RPMI8226 (cell line): ENCODE measurements around the gene RPL5.
"Not testable (repeated sequence)": the region's sequence is repeated elsewhere in the genome, so short reads cannot be mapped to it uniquely, and the experiment has no call there.

ENCODE experiments used
- DNase-seq: peaks from one replicate; pipeline ENCODE4 v3.0.0-alpha.2; 2015

Gene RPL5

DNA sequence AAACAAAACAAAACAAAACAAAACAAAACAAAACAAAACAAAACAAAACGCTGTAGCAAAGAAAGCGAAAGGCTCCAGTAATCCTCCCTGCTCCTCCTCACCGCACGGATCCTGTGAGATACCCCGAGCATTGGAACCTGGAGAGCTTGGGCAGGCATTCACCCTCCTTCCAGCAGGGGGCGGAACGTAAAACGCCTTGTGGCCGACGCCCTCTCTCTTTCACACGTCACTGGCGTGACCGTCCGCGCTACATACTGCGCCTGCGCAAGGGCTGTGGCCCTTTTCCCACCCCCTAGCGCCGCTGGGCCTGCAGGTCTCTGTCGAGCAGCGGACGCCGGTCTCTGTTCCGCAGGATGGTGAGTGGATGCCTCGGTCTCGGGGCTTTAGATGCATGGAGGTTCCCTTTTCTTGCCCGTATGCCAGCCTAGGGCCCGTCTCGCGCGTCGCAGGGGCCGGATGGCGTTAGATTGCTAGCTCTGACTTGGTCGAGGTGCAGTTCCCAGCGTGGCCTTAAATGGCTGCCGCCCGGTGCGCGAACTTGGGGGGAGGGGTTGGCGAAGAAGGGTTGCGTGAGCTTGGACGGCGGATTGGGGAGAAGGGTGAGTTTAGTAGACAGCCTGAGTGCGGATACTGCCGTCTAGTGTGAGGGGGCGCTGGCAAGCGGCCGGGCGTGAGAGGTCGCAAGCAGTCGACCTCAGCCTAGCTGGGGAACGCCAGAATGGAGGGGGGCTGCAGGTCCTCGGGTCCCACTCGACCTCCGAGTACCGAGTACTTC, at the start of gene RPL5:
Gene RPL5, plus strand, starts transcription at position 279 of the 775 bp plus-strand sequence. Its CDS starts 75 bp downstream, at position 354.
- peak; percentile 96 for DNase-seq

DNA sequence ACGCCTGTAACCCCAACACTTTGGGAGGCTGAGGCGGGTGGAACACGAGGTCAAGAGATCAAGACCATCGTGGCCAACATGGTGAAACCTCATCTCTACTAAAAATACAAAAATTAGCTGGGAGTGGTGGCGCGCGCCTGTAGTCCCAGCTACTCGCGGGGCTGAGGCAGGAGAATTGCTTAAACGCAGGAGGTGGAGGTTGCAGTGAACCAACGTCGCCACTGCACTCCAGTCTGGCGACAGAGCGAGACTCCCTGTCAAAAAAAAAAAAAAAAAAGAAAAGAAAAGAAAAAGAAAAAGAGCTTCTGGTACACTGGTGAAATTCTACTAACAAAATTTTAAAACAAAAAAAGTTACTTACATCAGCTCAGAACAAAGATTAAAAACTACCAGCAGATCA, 48.3 kb upstream of the RPL5 start:
- DNase-seq = not testable (repeated sequence)

DNA sequence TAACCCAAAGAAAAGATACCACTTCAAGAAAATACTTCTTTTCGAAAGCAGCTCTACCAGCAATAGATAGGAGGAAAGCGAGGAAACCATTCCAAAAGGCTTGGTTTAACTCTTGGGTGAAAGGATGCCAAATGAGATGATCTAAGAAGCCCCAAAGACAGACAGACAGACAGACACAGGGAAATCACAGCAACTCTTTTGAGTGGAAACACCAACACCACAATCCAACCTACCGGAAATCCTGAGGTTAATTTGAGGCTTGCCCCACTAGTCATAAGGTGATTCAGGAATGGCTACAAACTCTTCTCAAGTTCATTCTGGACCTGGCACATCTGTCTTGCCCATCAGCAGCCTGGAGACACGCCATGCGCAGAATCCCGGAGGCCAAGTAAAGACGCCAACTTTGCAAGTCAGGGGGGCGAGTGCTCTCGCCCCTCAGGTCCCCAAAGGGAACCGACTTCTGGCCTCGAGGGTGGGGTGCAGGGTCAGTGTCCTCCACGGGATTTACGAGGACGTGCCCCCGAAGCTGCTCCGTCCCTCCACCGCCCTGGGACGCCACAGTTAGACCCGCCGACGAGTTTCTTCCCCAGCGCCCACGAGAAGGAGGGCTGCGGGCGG, 47.7 kb upstream of the RPL5 start:
- peak; percentile 40 for DNase-seq

DNA sequence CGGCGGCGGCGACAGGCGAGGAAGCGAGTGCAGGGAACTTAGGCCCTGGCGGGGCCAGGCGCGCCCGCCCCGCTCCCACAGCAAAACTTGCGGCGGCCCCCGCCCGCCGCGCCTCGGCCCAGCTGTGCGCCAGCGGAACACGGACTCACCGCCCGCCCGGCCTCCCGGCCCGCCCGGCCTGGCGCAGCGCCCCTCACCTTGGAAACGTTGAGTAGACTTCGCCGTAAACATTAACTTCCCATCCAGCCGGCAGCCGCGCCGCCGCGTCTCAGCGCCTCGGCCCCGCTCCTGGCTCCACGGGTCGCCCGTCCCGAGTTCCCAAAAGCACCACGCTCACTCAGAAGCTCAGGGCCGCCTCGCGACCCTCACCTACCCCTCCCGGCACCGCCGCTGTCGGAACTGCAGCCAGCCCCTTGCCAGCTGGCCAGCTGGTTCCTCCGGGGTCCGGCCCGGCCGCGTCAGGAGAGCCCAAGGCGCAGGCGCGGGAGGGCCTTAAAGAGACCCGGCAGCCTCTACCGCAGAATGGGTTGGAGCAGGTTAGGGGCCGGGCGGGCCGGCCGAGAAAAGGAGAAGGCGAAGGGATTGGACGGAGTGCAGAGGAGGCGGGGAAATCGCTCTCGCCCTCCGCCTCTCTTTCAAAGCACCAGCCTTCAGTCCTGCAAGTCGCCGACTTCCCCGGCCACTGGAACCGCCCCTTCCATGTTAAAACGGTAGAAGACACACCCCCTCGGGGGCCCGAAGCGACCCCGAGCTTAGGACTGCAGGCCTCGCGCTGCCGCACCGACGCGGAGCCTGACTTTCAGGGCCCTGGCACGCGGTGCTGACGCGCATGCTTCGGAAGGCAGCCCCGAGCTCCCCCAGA, 47.0 kb upstream of the RPL5 start, which contains the start of gene EVI5:
Gene EVI5, minus strand, starts transcription at position 470 of the 862 bp plus-strand sequence. CDS start 48,562 bp downstream, outside the sequence.
- DNase-seq = peak; percentile 92

DNA sequence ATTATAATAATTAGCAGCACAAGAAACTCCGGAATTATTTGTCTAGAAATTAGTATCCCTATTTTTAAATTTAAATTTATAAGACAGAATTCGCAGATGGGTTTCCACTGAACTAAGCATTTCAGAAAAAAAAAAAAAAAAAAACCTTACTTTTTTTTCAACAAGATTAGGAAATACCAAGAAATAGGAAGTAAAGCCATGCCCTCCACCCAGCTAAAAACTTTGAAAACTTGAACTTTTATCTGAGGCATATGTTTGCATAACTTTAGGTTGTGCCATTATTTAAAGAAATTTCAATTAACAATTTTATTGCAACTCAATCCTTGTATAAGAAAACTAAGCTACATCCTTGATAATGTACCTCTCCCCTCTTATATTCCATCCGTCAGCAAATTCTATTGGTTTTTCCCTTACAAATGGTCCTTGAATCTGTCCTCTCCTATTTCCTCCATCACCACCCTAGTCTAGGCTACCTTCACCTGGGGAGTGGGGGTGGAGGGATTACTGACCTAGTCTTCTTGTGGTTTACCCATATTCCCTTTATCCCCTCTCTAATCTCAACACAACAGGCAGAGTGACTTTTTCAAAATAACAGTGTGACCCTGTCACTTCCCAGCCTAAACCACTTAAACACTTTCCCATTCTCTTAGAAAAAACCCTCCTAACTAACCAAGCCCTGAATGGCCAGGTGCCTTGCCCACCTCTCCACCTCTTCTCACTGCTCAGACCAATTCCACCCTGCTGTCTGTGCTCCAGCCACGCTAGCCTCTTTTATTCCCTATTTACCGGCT, 45.5 kb upstream of the RPL5 start:
- DNase-seq = no peak

DNA sequence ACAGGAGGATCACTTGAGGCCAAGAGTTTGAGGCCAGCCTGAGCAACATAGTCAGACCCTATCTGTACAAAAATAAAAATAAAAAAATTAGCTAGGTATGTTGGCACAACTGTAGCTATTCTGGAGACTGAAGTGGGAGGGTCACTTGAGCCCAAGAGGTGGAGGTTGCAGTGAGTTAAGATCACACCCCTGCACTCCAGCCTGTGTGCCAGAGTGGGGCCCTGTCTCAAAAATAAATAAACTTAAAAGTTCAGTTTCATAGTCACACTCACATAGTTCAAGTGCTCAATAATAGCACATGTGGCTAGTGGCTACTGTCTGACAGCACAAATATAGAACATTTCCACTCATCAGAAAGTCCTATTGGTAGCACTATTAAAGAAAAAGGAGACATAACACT, 41.8 kb upstream of the RPL5 start:
- DNase-seq = no peak

DNA sequence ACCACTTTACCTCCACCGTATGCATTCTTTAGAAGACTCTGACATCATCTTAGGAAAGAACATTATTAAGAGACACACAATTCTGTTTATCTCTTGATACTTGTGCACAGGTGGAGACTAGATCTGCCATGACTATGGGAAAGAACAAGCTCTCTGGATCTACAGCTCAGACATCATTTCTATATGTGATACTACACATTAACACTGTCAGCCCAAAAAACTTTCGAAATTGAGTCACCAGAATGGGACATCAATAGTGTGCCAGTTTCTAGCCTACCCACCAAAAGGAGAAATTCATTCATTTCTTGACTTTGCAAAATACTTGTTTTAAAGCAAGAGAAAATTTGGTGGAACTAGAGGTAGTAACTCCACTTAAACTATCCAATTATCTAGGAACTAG, 41.0 kb upstream of the RPL5 start:
- no peak for DNase-seq

DNA sequence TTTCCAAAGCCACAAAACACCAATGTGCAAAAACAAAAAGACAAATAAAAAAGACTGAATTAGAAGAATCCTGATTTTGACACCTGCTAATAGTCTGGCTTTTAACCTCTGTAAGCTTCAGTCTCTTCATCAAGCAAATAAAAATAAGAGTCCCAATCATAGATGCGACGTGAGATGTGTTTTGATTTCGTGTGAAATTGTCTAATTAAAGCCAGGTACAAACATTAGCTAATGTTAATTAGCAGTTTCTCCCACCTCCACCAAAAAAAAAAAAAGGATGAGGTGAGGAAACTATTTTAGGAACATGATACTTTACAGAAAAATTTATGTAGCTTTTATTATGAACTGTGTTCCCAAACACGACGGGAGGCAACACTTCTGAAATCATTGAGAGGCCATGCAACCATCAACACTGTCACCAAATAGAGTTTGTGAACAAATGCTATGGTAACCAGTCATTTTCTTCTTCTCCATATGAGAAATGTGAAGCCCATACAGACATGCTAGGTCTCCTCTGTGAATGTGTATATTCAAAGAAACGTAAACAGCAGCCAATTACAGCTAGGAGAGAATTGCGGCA, 40.3 kb upstream of the RPL5 start:
- DNase-seq = no peak

DNA sequence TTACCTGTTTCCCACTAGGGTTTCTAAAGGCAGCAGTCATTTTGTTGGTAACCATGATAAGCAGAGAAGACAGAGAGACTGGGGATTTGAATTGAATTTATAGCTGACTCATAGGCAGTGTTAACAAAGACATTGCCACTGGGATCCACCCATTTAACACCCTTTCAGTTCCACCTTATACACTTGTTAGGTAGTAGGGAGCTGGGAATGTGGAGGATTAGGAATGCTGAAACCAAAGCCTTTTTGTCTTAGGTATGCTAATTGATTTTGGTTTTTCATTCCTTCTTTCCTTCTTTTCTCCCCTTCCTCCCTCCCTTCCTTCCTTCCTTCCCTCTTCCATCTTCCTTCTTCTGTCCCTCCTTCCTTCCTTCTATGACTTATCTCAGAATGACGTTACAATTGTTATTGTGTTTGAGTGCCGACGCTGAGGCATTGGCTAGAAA, 39.5 kb upstream of the RPL5 start:
- DNase-seq = no peak

DNA sequence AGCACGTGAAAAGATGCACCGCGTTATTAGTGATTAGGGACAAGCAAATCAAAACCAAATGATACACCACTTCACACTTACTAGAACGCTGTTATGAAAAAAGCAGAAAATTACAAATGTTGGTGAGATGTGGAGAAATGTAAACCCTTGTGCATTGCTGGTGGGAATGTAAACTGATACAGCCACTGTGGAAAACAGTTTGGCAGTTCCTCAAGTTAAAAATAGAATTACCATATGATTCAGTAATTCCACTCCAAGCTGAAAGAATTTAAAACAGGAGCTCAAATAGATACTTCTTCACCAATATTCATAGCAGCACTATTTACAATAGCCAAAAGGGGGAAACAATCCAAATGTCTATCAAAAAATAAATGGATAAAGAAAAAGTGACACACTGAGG, 36.7 kb upstream of the RPL5 start:
- no peak for DNase-seq

DNA sequence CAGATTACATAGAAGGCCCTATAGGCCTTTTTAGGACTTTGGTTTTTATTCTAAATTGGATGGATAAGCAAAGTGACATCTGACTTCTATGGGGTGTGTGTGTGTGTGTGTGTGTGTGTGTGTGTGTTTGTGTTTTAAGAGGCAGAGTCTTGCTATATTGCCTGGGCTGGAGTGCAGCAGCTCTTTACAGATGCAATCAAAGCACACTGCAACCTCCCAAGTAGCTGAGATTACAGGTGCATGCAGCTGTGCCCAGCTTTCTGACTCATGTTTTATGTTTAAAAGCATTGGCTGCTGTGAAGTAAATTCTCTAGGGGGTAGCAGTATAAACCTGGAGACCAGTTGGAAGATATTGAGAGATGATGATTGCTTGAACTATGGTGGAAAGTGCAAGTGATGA, 34.5 kb upstream of the RPL5 start:
- no peak for DNase-seq

DNA sequence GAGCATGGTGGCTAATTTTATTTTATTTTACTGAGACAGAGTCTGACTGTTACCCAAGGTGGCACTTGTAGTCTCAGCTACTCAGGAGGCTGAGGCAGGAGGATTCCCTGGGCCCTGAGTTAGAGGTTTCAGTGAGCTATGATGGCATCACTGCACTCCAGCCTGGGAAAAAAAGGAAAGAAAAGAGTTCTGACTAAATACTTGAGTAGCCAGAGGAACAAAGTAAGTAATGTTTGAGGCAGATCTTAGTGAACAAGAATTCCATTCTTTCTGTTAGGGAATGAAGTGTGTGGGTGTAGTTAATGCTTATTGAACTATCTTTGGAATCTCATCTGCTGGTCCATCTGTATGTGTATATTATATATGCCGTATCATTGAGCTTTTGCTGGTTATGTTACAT, 33.9 kb upstream of the RPL5 start:
- DNase-seq = no peak

DNA sequence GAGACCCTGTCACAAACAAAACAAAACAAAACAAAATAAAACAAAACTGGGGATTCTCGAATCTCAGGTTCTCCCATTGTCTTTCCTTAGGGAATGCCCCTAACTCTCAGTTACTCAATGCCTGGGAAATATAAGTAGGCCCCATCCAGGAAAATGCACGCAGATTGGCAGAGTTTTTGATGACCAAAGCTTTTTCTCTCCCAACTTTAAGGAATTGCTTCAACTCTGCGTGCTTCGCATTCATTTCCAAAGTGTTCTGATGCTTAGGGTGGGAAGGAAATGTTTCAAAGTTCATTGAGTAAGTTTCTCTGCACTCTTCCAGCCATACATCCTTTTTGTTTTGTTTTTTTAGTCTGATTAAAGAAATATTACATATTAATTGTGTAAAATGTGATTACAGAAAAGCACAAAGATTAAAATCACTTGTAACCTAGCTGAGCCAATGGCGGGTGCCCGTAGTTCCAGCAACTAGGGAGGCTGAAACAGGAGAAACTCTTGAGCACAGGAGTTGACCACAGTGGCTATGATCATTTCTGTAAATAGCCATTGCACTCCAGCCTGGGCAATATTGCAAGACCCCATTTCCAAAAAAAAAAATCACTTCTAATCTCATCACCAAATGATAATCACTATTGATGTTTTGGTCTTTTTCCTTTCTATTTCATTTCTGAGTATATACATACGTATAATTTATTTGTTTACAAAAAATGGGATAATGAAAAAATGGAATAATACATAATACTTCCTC, 28.5 kb upstream of the RPL5 start:
- DNase-seq = no peak

DNA sequence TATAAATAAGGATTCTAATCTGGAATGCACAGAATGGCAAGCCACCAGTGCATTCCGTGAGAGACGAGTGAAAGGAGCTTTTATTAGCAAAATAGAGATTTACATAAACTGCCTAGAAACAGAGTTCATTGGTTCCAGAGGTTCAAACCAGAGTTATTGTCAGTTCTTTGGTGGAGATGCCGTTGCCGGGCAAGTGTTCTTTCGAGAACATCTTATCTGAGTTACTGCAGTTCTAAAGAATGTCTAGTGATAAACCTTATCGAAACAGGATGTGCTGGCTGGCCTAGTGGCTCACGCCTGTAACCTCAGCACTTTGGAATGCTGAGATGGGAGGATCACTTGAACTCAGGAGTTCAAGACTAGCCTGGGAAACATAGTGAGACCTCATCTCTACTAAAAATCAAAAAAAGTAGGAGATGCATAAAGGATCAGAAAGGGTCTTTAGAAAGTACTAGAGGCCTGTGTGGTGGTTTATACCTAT, 27.1 kb upstream of the RPL5 start:
- no peak for DNase-seq

DNA sequence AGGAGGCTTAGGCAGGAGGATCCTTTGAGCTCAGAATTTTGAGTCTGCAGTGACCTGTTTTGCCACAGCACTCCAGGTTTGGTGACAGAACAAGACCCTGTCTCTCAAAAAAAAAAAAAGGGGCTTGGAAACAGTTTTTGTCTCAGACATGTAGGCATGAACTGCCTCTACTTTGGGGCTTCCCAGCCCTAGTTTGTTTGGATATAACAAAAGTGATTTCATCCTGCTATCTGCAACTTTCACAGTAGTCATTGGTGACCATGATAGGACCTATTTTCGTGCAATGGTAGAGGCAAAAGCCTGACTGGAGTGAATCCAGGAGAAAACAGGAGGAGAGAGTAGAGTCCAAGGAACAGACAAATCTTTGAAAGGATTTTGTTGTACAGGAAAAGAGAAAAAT, 26.6 kb upstream of the RPL5 start:
- no peak for DNase-seq

DNA sequence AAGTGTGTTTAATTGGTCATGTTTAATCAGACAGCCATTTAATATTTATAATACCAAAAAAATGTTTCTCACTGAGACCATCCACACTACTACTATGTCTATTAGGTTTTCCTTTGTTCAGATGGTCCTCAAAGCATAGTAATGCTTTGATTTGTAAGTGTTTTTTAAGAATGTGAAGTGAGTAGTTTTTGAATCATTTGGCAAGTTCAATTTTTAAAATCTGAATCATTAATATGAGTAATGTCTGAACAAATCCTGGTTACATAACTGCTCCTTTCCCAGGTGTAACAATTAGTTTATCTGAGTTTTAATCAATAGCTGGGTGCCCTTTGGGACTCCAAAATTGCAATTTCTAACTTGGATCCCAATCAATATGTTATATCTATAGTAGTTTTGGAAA, 23.5 kb upstream of the RPL5 start:
- DNase-seq = no peak

DNA sequence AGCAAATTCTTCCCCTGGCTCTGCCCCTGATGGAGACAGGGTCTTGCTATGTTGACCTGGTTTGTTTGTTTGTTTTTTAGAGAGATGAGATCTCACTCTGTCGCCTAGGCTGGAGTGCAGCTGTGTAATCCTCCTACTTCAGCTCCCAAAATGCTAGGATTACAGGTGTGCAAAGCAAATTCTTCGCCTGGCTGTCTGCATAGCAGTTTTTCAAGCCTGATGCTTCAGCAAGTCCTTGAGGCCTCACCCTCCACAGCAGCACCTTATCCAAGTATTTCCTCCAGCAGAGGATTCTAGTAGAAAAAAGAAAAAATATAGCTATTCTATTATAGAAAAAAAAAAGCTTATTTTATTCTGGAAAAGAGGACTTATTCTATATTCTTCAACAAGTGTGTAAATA, 15.1 kb upstream of the RPL5 start:
- no peak for DNase-seq

DNA sequence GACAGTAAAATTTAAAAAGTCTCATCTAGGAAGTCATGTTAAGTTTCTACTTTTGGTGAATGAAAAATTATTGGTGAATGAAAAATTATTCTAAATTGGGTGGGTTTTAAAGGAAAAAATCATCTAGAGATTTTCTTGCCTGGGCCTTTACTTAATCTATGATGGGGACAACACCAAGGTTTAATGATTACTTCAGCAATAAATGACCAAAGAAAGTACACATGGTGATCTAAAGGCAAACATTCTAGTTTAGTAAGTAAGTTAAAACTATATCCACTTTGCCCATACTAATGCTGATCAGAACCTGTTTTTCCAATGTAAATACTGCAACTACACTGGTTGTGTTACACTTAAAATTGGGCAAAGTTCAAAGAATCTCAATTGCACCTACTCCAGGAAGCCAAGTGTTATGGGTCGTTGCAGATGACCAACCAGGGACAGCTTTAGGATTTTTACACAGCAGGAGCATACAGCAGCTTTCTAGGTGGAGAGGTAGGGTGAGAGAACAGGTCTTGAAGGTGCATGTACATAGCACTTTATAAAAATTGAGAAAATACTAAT, 14.6 kb upstream of the RPL5 start:
- DNase-seq = no peak

DNA sequence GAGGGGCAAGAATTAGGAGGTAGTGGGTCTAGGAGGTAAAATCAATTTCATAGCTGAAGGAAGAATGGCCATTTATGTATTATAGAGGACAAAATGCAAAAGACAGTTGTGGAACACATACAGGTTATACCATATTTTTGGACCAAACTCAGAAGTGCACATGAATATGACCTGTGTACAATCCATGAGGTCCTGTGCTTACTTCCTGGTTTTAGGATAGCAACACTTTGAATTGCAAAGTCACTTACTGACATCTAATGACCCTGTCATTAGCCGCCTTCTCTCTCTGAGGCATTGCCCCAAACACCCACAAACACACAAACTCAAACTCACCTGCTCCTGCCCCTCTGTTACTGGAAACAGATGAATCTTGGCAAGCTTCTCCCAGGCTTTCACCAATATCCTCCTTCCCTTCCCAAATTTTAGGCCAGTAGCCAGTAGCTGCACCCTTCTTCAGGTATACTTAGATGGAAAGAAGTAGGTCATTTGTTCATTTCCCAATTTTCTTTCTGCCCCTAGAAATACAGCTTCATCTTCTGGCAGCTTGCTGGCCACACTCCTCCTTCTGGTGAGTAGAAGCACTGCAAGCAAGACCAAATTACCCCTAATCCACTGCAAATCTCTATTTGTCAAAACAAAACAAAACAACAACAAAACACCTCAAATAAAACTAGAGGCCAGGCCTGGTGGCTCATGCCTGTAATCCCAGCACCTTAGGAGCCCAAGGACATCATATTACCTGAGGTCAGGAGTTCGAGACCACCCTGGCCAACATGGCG, 13.7 kb upstream of the RPL5 start:
- DNase-seq = peak; percentile 49

DNA sequence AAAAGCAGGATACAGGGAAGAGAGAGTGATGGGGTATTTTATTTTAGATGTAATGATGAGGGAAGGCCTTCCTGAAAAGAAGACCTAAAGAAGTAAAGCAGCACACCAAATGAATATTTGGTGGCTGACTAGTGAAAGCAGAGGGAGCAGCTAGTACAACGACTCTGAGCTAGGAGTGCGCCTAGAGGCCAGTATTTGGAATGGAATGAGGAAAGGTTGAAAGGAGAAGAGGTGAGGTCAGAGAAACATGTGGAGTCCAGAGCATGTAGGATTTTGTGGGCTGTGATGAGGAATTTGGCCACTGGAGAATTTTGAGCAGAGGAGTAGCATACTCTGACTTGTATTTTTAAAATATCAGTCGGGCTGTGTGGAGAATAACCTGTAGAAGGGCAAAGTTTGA, 11.8 kb upstream of the RPL5 start:
- no peak for DNase-seq
